WI38 (cell line): Measurements from ENCODE around the gene HBS1L.

ENCODE experiments used
- H3K4me3 ChIP-seq: 2 replicates; pipeline ENCODE4 v1.5.1; 2011; ENCODE audit warnings: low read depth, mild to moderate bottlenecking, control low read depth, low read length
- TF ChIP-seq, protein P1 (sequence below): IDR thresholded peaks from 2 replicates; pipeline ENCODE4 v1.5.1; 2012; ENCODE audit warnings: low read depth, mild to moderate bottlenecking, control low read depth, low read length

HBS1L gene

DNA sequence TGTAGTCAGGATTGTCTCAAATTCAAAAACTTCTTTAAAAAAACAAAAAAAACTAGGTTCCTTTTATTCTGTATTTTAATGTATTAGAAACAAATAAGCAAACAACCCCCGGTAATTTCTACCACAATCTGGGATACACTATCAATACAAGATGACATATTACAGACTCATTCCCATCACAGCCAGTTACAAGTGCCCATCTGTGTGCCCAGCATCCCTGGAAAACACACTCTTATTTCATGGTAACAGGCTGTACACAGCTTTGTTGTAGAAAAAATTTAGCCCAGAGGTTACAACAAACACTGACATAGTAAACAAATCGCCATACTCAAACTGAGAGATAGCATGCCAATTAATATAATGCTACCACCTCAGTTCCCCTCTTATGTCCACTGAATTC is 16.3 kb downstream of the HBS1L start:
- no peak overlapping the region for H3K4me3 ChIP-seq
- TF ChIP-seq, protein P1, sequence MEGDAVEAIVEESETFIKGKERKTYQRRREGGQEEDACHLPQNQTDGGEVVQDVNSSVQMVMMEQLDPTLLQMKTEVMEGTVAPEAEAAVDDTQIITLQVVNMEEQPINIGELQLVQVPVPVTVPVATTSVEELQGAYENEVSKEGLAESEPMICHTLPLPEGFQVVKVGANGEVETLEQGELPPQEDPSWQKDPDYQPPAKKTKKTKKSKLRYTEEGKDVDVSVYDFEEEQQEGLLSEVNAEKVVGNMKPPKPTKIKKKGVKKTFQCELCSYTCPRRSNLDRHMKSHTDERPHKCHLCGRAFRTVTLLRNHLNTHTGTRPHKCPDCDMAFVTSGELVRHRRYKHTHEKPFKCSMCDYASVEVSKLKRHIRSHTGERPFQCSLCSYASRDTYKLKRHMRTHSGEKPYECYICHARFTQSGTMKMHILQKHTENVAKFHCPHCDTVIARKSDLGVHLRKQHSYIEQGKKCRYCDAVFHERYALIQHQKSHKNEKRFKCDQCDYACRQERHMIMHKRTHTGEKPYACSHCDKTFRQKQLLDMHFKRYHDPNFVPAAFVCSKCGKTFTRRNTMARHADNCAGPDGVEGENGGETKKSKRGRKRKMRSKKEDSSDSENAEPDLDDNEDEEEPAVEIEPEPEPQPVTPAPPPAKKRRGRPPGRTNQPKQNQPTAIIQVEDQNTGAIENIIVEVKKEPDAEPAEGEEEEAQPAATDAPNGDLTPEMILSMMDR, result no peak

DNA sequence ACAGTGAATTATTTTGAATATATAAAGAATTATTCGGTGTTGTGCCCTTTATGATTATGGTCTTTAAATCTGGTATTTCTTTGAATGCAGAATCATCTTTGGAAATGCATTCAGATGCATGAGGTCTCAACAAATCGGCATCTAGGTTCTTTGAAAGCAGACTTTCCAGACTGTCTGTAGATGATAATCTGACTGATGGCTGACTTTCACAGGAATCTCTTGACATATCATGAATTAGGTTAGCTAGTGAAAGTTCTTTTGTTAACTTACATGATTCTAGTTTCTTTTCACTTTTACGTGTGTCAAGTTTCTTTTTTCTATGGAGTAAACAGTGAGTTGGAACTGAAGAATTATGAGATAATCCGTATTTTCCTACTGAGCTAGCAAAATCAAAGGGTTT is 17.1 kb downstream of the HBS1L start:
- H3K4me3 ChIP-seq, result no peak overlapping the region
- TF ChIP-seq, protein P1, result no peak

DNA sequence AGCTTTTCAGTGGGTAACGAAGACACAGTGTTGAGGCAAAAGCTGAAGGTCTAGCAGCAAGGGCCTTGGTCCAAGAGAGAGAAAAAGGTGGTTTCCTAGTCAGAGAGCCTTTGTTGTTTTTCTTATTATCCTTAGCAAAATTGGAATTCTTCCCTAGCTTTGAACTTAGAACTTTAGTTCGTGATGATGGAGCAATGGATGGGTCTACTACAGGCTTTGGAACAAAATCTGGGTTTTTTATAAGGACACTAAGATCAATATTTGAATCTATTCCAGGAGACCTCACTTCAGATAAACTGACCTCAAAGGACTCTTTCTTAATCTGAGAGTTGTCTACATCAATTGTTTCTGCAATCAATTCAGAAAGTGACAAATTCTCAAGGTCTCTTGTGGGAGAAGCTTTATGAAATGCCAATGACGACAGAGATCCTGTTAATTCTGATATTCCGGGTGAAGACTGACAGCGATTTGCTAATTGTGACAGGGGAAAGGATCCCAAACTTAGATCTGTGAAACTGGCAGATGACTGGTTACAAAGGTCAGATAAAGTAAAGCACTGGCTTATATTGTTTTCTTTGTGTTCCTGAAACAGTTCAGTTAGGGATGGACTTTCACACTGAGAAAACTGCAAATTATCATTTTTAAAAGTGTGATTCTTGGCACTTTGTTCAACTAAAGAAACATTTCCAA is 17.7 kb downstream of the HBS1L start:
- TF ChIP-seq, protein P1, result no peak
- no peak overlapping the region for H3K4me3 ChIP-seq

GRCh38 chr6:135033238-135033637 is 21.4 kb downstream of the HBS1L start:
- TF ChIP-seq, protein P1, result no peak
- H3K4me3 ChIP-seq, result no peak overlapping the region

GRCh38 chr6:135030532-135031178 is 24.0 kb downstream of the HBS1L start:
- TF ChIP-seq, protein P1, result no peak
- no peak overlapping the region for H3K4me3 ChIP-seq

DNA sequence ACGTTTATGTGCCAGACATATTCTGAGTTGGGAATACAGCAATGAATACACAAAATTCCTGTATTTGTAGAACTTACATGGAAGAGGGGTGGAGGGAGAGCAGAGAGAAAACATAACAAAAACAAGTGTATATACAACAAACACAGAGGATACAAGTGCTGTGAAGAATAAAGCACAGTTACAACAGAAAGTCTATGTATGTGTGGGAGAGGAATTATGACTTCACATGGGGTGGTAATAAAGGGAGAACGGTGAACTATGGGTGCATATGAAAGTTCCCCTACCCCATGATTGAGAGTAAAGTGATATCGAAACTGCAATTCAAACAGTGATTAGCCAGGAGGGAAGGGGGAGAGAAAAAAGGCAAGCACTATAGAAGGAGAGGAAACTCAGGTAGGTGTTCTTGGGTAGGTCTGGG is 24.6 kb downstream of the HBS1L start:
- no peak overlapping the region for H3K4me3 ChIP-seq
- TF ChIP-seq, protein P1, result no peak

GRCh38 chr6:135025775-135026174 is 28.8 kb downstream of the HBS1L start:
- no peak overlapping the region for H3K4me3 ChIP-seq
- TF ChIP-seq, protein P1, result no peak
